GM18951 (cell line): ENCODE results near the gene MAGEB18.

Source experiments
- POLR2A ChIP-seq: IDR thresholded peaks from 4 replicates; pipeline ENCODE4 v1.6.1; 2011; ENCODE audit warnings: mild to moderate bottlenecking; ENCODE audit not compliant: insufficient read length, insufficient read depth; ENCODE audit errors: extremely low read depth
- in situ Hi-C: fragments of 300-500 bp; cut with MboI; formaldehyde crosslinking; loops from one replicate; pipeline ENCODE4 v1.12.0; 2022; ENCODE audit warnings: low sequenced_read_pairs, mixed read lengths, inconsistent platforms; ENCODE audit not compliant: unreplicated experiment

Gene MAGEB18

GRCh38 chrX:26138274-26138673 is at the start of gene MAGEB18:
Gene MAGEB18 (plus strand): TSS chrX:26138343. CDS start chrX:26138986, 643 bp downstream.
- in situ Hi-C loops, result no loop called here

GRCh38 chrX:26100421-26100920 is 37.7 kb upstream of the MAGEB18 start:
- no peak for TF ChIP-seq POLR2A
- in situ Hi-C loops, result no loop called here

More at GRCh38 chrX:26138274-26138673, at the start of gene MAGEB18:
- no peak for TF ChIP-seq POLR2A

DNA sequence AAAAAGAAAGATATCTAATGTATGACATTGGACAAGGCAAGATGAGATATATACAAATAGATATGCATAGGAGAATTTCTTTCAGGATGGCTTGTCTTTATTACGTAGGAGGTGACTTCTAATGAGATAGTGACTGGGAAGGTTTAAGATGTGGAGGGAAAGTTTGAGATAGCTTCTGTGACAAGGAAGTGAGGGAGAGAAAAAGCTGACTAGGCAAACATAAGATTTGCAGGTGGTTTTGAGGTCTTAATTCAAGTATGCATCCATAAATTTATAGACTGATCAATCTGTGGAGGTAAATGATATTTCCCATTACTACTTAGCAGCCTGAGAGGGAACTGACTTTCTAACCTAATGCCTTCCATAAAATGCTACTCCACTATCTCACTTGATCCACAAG is 29.0 kb upstream of the MAGEB18 start:
- TF ChIP-seq POLR2A, result no peak
- in situ Hi-C loops, result no loop called here

- in situ Hi-C loops, result no loop called here
- TF ChIP-seq POLR2A, result no peak
Observed at GRCh38 chrX:26146024-26146423, 7.9 kb downstream of the MAGEB18 start.

- in situ Hi-C loops, result no loop called here
- TF ChIP-seq POLR2A, result no peak
Observed at GRCh38 chrX:26160301-26160700, 22.2 kb downstream of the MAGEB18 start, which contains the start of gene MAGEB6B. Gene MAGEB6B (plus strand): TSS chrX:26160601. CDS start chrX:26160601, 0 bp downstream.
